OCI-LY3 (cell line): ENCODE data around the gene PJA2.

Experiments
- H2AFZ ChIP-seq: fragments of 200-600, 300-600 bp; shearing (Covaris generic); 2 replicates; pipeline ENCODE4 v1.6.0; 2014; ENCODE audit warnings: antibody characterized with exemption, low read depth, low read length
- H3K27ac ChIP-seq: fragments of 200-600, 300-600 bp; sonication (generic); 2 replicates; pipeline ENCODE4 v1.5.1; 2014; ENCODE audit warnings: mild to moderate bottlenecking, low read length, moderate library complexity, mixed read lengths
- H3K27me3 ChIP-seq: fragments of 200-600, 300-600 bp; sonication (generic); 2 replicates; pipeline ENCODE4 v1.6.1; 2014; ENCODE audit warnings: low read depth, low read length, mixed read lengths
- H3K36me3 ChIP-seq: fragments of 200-600, 300-600 bp; sonication (generic); replicated peaks from 2 replicates; pipeline ENCODE3; 2014; ENCODE audit warnings: low read depth, low read length, mixed read lengths
- H3K4me1 ChIP-seq: fragments of 300-600, 200-600 bp; sonication (generic); 2 replicates; pipeline ENCODE4 v1.6.1; 2014; ENCODE audit warnings: low read length, mixed read lengths
- H3K4me2 ChIP-seq: fragments of 200-600, 300-600 bp; sonication (generic); 2 replicates; pipeline ENCODE4 v1.6.1; 2014; ENCODE audit warnings: low read length, mixed read lengths
- H3K4me3 ChIP-seq: fragments of 300-600, 200-600 bp; sonication (generic); 2 replicates; pipeline ENCODE4 v1.5.1; 2014; ENCODE audit warnings: antibody characterized with exemption, mild to moderate bottlenecking, low read length, moderate library complexity
- H3K79me2 ChIP-seq: fragments of 300-600, 200-600 bp; shearing (Covaris generic); 2 replicates; pipeline ENCODE4 v1.6.1; 2014; ENCODE audit warnings: mild to moderate bottlenecking, low read length, mixed read lengths
- H3K9ac ChIP-seq: fragments of 300-600, 200-600 bp; shearing (Covaris generic); 2 replicates; pipeline ENCODE4 v1.6.0; 2014; ENCODE audit warnings: mild to moderate bottlenecking, low read length, moderate library complexity
- H3K9me3 ChIP-seq: fragments of 200-600, 300-600 bp; shearing (Covaris generic); 2 replicates; pipeline ENCODE4 v1.6.1; 2014; ENCODE audit warnings: low read length, mixed read lengths; ENCODE audit not compliant: insufficient read depth
- H4K20me1 ChIP-seq: fragments of 200-600, 300-600 bp; sonication (generic); 2 replicates; pipeline ENCODE4 v1.6.1; 2016; ENCODE audit warnings: low read length, mixed read lengths; ENCODE audit not compliant: insufficient read depth
- CTCF ChIP-seq: fragments of 200-600, 300-600 bp; sonication (generic); IDR thresholded peaks from 2 replicates; pipeline ENCODE4 v1.5.1; 2014; ENCODE audit warnings: antibody characterized with exemption, low read length, low read depth
- EZH2phosphoT487 ChIP-seq: fragments of 200-600 bp; shearing (Covaris generic); IDR thresholded peaks from 2 replicates; pipeline ENCODE4 v1.6.1; 2018; ENCODE audit warnings: antibody characterized with exemption, mixed run types, low read depth

Gene PJA2

GRCh38 chr5:109335114-109335513 is 74.7 kb downstream of the PJA2 start:
- Histone ChIP-seq H3K4me2 (no peak overlapping the region), H3K4me1 (no peaks in the 10 kb centered on the region), H2AFZ (no peak overlapping the region), H4K20me1 (no peaks in the 10 kb centered on the region), H3K4me3 (no peak overlapping the region), H3K36me3 (no peaks in the 10 kb centered on the region), H3K9ac (no peak overlapping the region), H3K79me2 (no peaks in the 10 kb centered on the region), H3K27me3 (no peaks in the 10 kb centered on the region), H3K27ac (no peak overlapping the region), H3K9me3 (no peaks in the 10 kb centered on the region)
- TF ChIP-seq EZH2phosphoT487 (no peak), CTCF (no peak)

- Histone ChIP-seq H3K27ac (no peak overlapping the region), H3K9ac (no peak overlapping the region), H3K27me3 (no peaks in the 10 kb centered on the region), H3K4me1 (no peaks in the 10 kb centered on the region), H4K20me1 (no peaks in the 10 kb centered on the region), H3K36me3 (no peaks in the 10 kb centered on the region), H3K79me2 (no peaks in the 10 kb centered on the region), H3K4me2 (no peak overlapping the region), H2AFZ (no peak overlapping the region), H3K9me3 (no peaks in the 10 kb centered on the region), H3K4me3 (no peak overlapping the region)
- TF ChIP-seq EZH2phosphoT487, result no peak
- no peak for TF ChIP-seq CTCF
These were observed 75.7 kb downstream of the PJA2 start for GRCh38 chr5:109334056-109334455.

GRCh38 chr5:109329333-109330237 is 80.2 kb downstream of the PJA2 start:
- no peak overlapping the region for H3K4me2 ChIP-seq
- H3K9ac ChIP-seq, result no peak overlapping the region
- H3K27ac ChIP-seq, result no peak overlapping the region
- no peak overlapping the region for H2AFZ ChIP-seq
- H3K4me3 ChIP-seq, result no peak overlapping the region
- no peaks in the 10 kb centered on the region for H3K79me2 ChIP-seq
- no peaks in the 10 kb centered on the region for H3K36me3 ChIP-seq
- TF ChIP-seq CTCF (no peak), EZH2phosphoT487 (no peak)
- no peaks in the 10 kb centered on the region for H4K20me1 ChIP-seq
- H3K9me3 ChIP-seq, result no peaks in the 10 kb centered on the region
- no peaks in the 10 kb centered on the region for H3K4me1 ChIP-seq
- H3K27me3 ChIP-seq, result no peaks in the 10 kb centered on the region

- Histone ChIP-seq H3K27ac (no peak overlapping the region), H3K79me2 (no peaks in the 10 kb centered on the region), H3K4me1 (no peaks in the 10 kb centered on the region), H3K4me3 (no peak overlapping the region), H2AFZ (no peak overlapping the region), H3K9me3 (no peaks in the 10 kb centered on the region), H3K9ac (no peak overlapping the region), H4K20me1 (no peaks in the 10 kb centered on the region), H3K36me3 (no peaks in the 10 kb centered on the region), H3K4me2 (no peak overlapping the region), H3K27me3 (no peaks in the 10 kb centered on the region)
- no peak for TF ChIP-seq EZH2phosphoT487
- no peak for TF ChIP-seq CTCF
These were observed 81.1 kb downstream of the PJA2 start for GRCh38 chr5:109328626-109329025.
